RKO (cell line): Measurements from ENCODE around the gene LILRB2.
"Not testable (repeated sequence)": the region's sequence is repeated elsewhere in the genome, so short reads cannot be mapped to it uniquely, and the experiment has no call there.

Experiments used
- DNase-seq: peaks from one replicate; pipeline ENCODE4 v3.0.0-alpha.2; 2016; ENCODE audit warnings: low spot score

LILRB2 gene

DNA sequence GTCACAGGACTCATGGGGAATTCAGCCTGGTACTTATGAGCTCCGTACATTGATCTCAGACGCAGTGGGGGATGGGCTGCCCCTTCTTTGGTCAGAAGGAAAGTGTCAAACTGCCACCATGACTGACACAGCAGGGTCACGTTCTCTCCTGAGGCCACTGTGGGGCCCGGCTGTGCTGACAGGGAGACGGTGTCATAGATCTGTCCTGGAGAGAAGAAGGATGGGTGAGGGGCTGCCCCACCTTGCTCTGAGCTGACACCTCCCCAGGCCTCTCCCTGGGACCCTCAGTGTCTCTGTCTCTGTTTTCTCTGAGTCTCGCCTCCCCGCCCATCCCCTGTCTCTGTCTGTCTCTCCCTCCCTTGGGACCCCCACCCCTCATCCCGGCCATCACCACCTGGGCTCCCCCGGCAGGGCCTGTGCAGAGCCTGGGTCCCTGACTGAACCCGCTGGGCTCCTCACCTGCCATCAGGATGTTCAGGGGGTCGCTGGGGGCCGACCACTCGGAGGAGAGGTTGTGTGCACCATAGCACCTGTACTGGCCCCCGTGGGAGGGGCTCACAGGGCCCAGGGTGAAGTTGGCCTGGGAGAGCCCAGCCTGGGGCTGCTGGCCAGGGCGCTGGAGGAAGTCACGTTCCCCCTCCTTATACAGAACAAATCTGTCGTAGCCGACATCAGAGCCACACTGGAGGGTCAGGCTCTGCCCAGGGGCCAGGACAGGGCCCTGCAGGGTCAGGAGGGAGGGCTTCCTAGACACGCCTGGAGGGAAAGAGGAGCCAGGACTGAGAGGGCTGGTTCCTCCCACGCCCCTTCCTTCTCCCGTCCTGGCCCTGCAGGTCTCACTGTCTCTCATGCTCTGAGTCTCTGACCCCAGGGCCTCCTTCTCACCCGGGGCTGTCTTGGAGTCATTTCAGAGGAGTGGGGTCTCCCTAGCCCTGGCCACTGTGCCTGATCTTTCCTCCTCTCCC is 40.3 kb downstream of the LILRB2 start:
- not testable (repeated sequence) for DNase-seq

DNA sequence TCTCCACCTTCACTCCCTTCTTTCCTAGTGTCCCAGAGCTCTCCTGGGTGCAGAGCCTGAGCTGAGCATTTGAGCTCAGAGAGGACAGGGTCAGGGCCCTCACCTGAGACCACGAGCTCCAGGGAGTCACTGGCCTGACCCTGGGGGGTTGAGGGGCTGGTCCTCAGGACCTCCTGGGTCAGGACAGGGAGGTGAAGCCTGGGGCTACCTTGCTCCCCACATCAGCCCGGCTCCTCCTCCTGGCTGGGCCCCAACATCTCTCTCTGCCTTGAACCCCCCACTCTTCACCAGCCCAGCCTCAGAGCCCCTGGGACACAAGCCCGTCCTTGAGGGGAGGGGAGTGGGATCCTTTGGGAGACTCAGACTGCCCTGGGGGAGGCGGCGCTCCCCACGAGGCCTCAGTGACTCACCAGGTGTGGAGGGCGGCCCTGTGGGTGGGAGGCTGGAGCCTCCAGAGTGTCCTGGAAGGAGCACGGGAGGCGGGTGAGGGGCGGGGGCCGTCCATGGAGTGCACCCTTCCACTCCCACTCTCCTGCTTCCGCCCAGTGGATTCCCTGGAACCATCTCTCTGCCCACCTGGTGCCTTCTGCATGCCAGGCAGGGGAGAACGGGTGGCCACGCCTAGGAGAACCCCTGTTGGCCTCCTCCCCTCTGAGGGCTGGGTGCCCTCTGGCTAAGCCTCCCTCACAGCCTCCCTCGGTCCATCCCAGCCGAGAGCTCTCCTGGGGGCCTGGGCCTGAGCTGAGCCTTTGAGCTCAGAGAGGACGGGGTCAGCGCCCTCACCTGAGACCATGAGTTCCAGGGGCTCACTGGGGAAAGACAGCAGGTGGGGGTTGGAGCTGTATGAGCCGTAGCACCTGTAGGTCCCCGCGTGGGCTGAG is 41.2 kb downstream of the LILRB2 start:
- not testable (repeated sequence) for DNase-seq

DNA sequence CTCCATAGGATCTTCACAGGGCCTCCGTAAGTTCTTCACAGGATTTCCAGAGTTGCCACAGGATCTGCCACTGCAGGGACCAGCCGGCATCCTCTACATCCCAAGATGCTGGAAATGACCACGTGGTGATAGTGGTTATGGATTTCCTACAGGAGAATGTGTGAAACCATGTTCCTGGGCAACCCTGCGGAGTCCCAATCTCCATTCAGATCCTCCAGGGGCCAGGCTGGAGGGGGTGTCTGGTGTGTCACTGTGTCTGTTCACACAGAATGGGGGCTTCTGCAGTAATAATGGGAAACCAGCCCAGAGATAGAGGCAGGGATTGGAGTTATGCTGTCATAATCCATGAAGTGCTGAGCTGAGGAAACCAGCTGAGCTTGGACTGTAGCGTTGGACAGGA is 47.0 kb downstream of the LILRB2 start:
- DNase-seq = no peak

DNA sequence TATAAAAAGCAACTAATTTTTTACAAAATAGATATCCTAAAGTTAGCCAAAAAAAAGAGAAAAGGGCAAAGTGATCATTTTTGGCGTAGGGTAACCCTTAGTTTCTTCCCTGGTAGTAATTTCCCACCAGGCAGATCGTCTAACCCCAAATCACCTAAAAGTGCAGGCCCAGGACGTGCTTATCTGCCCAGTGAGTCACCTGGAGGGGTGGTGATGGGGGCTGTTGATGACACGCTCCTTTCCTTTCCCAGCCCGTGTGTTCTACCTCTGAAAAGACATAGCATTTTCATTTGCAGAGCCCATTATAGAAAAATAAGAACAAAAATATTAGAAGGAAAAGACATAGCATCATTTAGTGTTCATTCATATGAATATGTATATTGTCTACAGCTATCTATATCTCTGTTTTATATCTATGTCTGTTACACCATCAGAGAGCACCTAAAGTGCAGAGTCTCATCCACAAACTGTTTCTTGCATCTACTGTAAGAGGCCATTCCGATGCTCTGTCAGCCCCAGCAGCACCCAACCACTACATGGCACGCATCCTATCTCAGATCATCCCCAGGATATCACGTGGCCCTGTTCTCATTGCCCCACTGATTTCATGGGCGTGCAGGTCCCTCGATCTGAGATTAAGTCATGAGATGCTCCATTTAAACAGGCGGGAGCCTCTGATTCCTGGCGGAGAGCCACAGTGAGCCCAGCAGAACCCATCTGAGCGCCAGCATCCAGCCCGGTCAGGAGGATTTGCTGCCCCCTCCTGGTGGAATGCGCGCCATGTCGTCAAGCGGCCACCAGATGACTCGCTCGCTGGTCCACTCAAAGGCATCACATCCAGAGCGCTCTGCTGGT is 49.6 kb downstream of the LILRB2 start:
- peak; percentile 28 for DNase-seq

DNA sequence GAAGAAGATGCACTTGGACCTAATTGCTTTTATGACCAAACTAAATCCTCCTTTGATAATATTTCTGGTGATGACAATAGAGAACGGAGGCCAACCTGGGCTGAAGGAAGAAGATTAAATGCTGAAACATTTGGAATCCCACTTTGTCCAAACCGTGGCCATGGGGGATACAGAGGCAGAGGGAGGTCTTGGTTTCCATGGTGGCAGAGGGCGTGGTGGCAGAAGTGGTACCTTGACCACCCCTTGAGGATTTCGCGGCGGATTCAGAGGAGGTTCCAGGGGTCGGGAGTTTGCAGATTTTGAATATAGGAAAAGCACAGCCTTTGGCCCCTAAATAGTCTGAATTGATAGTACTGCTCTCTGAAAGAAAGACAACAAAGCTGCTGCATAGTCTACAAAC is 50.9 kb downstream of the LILRB2 start:
- no peak for DNase-seq

DNA sequence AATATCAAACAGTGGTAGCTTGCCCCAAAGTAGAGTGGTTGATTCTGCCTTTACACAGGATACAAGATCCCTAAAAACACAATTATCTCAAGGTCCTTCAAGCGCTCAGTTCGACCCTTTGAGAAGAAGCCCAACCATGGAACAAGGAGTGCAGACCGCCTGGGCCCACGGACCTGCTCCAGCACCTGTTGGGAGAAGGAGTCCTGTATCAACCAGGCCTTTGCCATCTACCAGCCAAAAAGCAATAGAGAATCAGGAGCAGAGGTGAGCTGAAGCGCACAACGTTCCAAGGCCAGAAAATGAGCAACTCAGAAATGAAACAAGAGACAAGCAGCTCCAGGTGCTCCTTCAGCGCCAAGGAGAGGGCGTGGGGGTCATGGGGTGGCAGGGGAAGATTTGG is 51.8 kb downstream of the LILRB2 start:
- DNase-seq = no peak

DNA sequence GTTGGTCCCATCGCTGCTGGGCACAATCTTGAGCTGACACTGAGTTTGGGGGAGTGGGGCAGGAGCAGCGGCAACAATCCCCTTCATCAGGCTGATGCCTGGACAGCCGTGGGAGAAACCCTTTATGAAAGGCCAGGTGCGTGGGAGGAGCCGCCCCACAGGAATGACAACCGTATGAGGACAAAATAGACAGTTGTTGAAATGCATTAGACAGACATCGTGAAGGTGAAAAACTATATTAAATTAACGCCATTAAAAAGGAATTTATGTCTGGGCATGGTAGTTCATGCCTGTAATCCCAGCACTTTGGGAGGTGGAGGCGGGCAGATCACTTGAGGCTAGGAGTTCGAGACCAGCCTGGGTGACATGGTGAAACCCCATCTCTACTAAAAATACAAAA is 56.3 kb downstream of the LILRB2 start:
- not testable (repeated sequence) for DNase-seq

DNA sequence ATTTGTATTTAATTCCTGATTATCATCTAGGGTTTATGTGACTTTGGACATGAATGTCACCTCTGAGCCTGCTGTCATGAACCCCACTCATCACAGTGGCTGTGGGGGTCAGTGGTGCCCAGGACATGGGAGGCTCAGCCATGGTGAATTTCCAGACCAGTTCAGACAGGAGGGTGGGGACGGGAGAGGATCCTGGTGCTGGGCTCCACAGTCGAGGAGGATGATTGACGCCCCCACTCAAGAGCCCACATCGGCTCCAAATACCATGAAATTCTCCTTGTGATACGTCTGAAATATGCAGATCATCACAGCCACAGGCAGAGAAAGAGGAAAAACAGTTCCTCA is 57.0 kb downstream of the LILRB2 start:
- DNase-seq = not testable (repeated sequence)
